ENCODE measurements around the gene ERICH6B. TPM values are rescaled to one million over a fixed set of nuclear protein-coding genes. Genes with fewer than 3 reads are reported as not detected.

Gene ERICH6B
- total RNA-seq, 1 experiment from 2014 or later, result not detected

- intact Hi-C loops (cut with micrococcal nuclease), result no loop called here
- ChIA-PET CTCF (no interaction called here), POLR2A (ENCODE audit: unreplicated experiment) (interaction anchor here (0.6 kb wide), 1 partner anchor 353 kb away, joined by 3 read pairs; no protein-coding TSS in a partner anchor)
- H3K4me2 ChIP-seq (ENCODE audit: low read length), result 0 out of 2 replicates have a peak overlapping the region, but pooled peaks have one; percentile 16
- H3K4me3 ChIP-seq (ENCODE audit: low read length), result no peak overlapping the region
- H3K9me2 ChIP-seq (replicated peaks; ENCODE audit: low read length), result no peaks in the 10 kb centered on the region
- H3K9ac ChIP-seq (ENCODE audit: low read length), result no peak overlapping the region
- no peaks in the 10 kb centered on the region for H4K20me1 ChIP-seq (ENCODE audit: low read length)
- H3F3A ChIP-seq (ENCODE audit: low read length, unreplicated experiment), result no peaks in the 10 kb centered on the region
- peak overlapping the region; percentile 52 for H3K27ac ChIP-seq (ENCODE audit: low read length)
- ATAC-seq (peak; percentile 97), DNase-seq (peak; percentile 79)
- no peaks in the 10 kb centered on the region for H3K27me3 ChIP-seq (ENCODE audit: low read length)
- peaks cover 48% of the 10 kb centered on the region for H3K4me1 ChIP-seq (ENCODE audit: insufficient read depth, low read length)
- no peaks in the 10 kb centered on the region for H3K9me3 ChIP-seq (ENCODE audit: low read length)
- no peak overlapping the region for H2AFZ ChIP-seq (ENCODE audit: low read length)
- no peaks in the 10 kb centered on the region for H3K79me2 ChIP-seq (ENCODE audit: low read length)
- TF ChIP-seq EZH2phosphoT487 (IDR thresholded peaks at IDR 0.05; ENCODE audit: borderline replicate concordance, low read length) (no peak), EZH2 (IDR thresholded peaks at IDR 0.05; ENCODE audit: low read length, unreplicated experiment) (no peak), CTCF (conservative IDR thresholded peaks at IDR 0.05; ENCODE audit: low read depth, low read length) (no peak)
- no TSS peak for BruUV-seq (replicated peaks)
- peaks cover 44% of the 10 kb centered on the region for H3K36me3 ChIP-seq (ENCODE audit: low read depth, low read length)
Observed at GRCh38 chr13:45521297-45521696, 94.2 kb downstream of the ERICH6B start.

GRCh38 chr13:45519493-45519892, 96.0 kb downstream of the ERICH6B start:
- CTCF ChIA-PET, result no interaction called here

More at GRCh38 chr13:45519493-45519892, 96.0 kb downstream of the ERICH6B start:
- DNase-seq (no peak), ATAC-seq (no peak)
- BruUV-seq (replicated peaks), result no TSS peak
- no peaks in the 10 kb centered on the region for H3K9me2 ChIP-seq (replicated peaks; ENCODE audit: low read length)
- TF ChIP-seq EZH2 (IDR thresholded peaks at IDR 0.05; ENCODE audit: low read length, unreplicated experiment) (no peak), EZH2phosphoT487 (IDR thresholded peaks at IDR 0.05; ENCODE audit: borderline replicate concordance, low read length) (no peak), CTCF (conservative IDR thresholded peaks at IDR 0.05; ENCODE audit: low read depth, low read length) (no peak)
- POLR2A ChIA-PET (ENCODE audit: unreplicated experiment), result no interaction called here
- no peaks in the 10 kb centered on the region for H4K20me1 ChIP-seq (ENCODE audit: low read length)
- H3K36me3 ChIP-seq (ENCODE audit: low read depth, low read length), result peaks cover 38% of the 10 kb centered on the region
- no peaks in the 10 kb centered on the region for H3K79me2 ChIP-seq (ENCODE audit: low read length)
- peaks cover 46% of the 10 kb centered on the region for H3K4me1 ChIP-seq (ENCODE audit: insufficient read depth, low read length)
- no peak overlapping the region for H3K4me2 ChIP-seq (ENCODE audit: low read length)
- intact Hi-C loops (cut with micrococcal nuclease), result no loop called here
- no peak overlapping the region for H2AFZ ChIP-seq (ENCODE audit: low read length)
- no peak overlapping the region for H3K4me3 ChIP-seq (ENCODE audit: low read length)
- no peaks in the 10 kb centered on the region for H3K9me3 ChIP-seq (ENCODE audit: low read length)
- H3K27ac ChIP-seq (ENCODE audit: low read length), result no peak overlapping the region
- no peaks in the 10 kb centered on the region for H3K27me3 ChIP-seq (ENCODE audit: low read length)
- no peaks in the 10 kb centered on the region for H3F3A ChIP-seq (ENCODE audit: low read length, unreplicated experiment)
- no peak overlapping the region for H3K9ac ChIP-seq (ENCODE audit: low read length)
